GM18519 (cell line): ENCODE data around the gene NEB.
"Not testable (repeated sequence)": the region's sequence is repeated elsewhere in the genome, so short reads cannot be mapped to it uniquely, and the experiment has no call there.

Experiments used
- ATAC-seq: cut with Tn5 transposase; IDR thresholded peaks from one replicate; pipeline ENCODE4 v1.9.1; 2021; ENCODE audit warnings: mild to moderate bottlenecking, moderate library complexity; ENCODE audit not compliant: unreplicated experiment, low FRiP score

Gene NEB

DNA sequence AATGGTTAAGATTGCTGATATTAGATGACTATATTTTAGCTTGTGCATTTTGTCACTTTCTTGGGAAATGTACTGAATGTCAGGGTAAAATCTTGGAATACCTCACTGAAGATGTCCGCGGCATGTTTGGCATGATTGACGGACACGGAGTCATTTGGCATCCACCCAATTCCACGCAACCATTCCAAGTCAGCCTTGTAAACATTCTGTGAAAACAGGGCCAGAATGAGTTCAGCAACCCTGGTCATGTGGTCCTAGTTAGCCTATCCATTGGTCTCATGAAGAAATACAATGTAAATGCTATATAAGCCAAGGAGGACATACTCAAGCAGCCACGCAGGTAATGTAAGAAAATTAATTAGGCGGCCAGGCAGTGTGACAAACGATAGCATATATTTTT, 165.1 kb downstream of the NEB start:
- ATAC-seq, result no peak

DNA sequence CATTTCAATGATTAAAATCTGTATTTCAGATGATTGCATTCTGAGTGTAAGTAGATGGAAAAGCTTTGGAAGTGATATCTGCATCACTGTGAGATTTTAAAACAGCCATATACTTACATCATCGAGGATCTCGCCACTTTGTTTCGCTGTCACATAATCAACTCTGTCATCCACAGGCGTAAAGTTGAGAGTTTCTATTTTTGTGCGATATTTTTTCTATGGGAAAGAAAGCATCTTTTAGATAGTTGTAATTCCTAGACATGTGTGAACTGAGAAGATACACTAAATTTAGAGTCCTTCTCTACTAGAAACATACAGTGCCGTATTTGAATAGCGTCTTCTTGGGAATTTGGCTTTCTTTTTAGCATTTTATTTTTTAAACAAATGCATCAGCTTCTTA, 165.8 kb downstream of the NEB start:
- no peak for ATAC-seq

DNA sequence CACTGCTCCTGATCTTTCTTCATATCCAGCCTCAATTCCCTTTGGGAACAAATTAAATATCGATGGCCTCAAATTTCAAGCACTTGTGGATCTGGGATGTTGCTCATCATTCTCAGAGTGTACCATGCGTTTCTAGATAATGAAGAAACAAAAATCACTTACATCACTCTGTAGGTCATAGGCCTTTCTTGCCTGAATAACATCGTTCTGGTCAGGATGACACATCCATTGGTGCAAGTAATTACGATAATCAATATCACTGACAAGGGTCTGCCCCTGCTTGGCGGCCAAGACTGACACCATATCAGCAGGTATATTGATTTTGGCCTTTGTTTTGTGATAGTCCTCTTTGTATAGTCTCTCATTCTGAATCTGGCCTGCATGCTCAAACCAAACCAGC, 167.3 kb downstream of the NEB start:
- no peak for ATAC-seq

DNA sequence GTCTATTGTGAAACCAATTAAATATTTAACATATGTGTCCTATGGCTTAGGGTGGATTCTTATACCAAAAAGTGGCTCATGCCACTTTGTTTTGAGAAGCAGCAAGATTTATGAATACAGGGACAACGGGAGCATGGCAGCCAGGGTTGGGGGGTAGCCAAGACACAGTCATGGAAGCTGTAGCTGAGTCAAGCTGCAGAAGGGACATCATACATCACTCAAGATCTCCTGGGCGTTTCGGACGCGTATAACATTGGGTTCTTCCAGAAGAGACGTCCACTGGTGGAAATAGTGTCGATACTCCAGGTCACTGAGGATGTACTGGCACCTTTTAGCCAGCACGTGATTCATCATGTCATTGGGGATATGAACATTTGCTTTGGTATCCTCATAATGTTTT, 171.9 kb downstream of the NEB start:
- no peak for ATAC-seq

GRCh38 chr2:151560289-151560688, 174.0 kb downstream of the NEB start:
- ATAC-seq, result no peak

- not testable (repeated sequence) for ATAC-seq
These were observed 174.8 kb downstream of the NEB start for GRCh38 chr2:151559431-151559830.

- ATAC-seq, result not testable (repeated sequence)
These were observed 176.4 kb downstream of the NEB start for GRCh38 chr2:151557883-151558282.

DNA sequence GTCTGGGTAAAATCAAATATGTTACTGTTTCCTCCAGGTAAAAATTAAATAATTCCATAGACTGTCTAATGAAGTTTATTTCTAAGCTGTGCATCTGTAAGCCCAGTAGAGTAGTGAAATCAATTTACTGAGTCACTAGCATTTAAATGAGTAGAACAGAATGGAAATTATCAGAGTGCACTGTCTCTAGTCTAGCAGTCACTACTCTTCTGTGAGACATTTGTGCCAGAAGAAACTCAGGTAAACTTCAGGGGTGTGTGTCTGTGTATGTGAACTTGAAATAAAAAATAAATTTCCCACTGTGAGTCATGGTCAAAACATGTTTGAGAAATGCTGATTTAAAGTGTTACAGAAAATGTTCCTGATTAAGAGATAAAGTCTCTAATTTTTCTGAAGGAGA, 178.2 kb downstream of the NEB start:
- no peak for ATAC-seq

DNA sequence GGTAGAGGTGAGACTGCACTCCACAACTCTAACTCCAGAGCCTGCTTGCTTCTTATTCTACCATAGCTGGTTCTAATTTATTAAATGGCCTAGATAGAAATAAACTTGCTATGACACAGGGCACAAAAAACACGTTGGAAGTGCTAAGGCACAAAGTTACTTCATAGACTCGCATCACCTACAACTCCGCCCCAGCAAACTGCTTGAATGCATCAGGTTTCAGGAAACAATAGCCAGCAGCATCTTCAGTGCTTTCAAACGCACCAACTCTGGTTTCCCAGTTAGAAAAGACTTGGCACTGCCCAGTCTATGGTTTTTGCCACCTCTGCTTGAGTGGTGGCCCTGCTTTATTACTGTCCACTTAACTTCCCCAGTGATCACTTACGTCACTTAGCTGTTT, 182.0 kb downstream of the NEB start:
- no peak for ATAC-seq

DNA sequence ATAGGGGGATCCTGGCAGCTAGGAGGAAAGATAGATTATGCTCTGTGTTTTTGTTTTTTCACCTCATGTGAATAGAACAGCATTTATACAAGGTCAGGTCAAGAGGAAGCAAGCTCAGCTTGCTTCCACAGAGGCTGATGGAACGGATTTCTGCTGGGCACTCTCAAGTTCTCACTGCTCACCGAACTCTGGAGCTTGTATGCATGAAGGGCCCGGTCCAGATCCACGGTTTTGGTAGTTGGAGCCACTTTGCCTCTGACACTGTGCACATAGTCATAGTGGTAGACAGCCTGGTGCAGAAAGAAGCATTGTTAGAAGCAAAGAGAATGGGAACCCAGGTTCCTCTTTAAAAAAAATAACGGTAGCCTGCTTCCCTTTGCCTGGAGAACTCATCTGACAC, 182.7 kb downstream of the NEB start:
- no peak for ATAC-seq

DNA sequence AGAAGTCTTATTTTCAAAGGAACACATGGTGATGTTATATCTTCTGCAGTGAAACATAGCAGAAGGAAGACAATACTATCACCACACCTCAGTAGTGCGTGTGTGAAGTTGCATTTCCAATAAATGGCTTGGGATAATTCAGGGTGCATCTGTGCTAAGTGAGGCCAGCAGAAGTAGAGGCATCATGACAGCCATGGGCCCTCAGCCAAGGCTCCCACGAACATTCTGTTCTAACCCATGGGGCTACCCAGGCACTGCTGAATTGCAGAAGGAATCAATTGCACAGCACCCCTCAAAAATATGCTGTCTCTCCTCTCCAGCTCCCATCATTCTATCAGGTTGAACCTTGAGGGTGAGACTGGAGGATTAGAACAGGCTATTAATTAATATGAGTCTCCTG, 185.1 kb downstream of the NEB start:
- ATAC-seq, result no peak

DNA sequence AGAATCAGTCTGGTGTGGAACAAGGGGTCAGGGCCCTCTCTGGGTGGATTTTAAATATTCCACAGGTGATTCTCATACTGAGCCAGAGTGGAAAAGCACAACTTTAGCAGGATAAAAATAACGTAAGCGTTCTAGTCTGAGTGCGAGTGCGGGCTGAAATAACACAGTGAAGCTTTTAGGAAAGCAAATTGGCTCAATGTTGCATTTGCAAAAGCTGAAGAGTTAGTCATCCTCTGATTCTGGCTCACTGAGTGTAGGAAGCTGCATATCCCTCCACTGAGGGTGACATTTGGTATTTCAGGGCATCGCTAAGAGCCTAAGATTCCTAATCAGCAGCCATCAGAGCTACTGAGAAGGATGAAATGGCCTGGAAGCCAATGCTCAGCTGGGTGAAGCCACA, 189.8 kb downstream of the NEB start:
- no peak for ATAC-seq

- ATAC-seq, result no peak
These were observed 190.4 kb downstream of the NEB start for GRCh38 chr2:151543876-151544275.

- ATAC-seq, result no peak
These were observed 200.3 kb downstream of the NEB start for GRCh38 chr2:151534001-151534400.

DNA sequence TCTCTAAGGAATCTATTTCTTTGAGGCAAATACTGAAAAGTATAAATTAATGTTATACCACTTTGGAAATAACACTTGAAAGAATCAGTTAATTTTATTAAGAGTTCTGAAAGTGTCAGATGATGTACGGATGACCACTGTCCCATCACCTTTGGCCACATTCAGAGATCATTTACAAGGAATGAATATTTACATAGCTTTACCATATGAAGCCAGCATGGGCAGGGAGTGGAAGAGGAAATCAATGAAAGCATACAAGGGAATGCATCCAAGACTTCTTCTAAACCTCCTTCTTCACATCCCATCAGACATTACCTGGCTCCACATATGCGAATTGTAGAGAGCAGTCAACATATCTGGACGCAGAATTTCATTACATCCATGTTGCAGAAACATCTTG, 201.1 kb downstream of the NEB start:
- no peak for ATAC-seq

- ATAC-seq, result no peak
These were observed 207.6 kb downstream of the NEB start for GRCh38 chr2:151526572-151527090.

DNA sequence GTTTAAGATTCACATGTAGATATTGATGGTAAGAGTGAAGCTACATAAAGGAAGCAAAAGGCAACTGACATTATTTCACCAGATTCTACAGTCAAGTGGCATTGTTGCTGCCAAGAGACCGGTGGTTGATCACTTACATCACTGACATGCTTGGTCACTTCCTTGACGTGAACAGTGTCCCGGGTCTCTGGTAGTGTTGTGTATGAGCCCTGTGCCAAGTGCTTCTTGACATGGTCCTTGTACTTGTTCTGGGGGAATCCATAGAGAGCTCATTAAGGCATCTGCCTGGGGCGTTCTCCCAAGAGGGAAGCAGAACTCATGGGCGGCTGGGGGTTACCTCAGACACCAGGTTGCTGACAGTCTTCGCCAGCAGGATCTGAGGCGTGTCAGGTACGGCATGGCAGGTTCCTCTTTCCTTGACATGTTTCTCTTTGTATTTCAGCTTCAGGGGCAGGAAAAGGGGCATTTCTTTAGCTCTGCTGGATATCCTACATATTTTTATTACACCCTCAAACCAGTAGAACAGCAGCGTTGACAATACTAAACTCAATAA, 208.4 kb downstream of the NEB start:
- no peak for ATAC-seq

DNA sequence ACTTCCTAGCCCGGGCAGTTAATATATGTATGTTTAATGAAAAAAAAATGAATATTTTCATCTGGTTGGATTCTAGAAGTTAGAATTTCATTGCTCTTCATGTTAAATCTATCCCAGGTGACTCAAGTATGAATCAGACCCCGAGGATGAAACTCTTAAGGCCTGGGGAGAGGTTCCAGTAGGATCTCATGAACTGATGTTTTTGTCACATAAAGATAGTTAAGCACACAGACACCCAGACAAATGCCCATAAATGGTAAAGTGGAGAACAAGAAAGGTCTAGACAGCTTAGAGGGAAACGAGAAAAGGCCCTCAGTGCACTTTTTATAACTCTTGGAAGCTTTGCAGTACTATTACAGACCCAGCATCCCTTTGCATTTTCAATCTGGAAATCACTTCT, 210.4 kb downstream of the NEB start:
- no peak for ATAC-seq

GRCh38 chr2:151522556-151522955, 211.7 kb downstream of the NEB start:
- ATAC-seq, result no peak

GRCh38 chr2:151520976-151521375, 213.3 kb downstream of the NEB start:
- ATAC-seq, result no peak

DNA sequence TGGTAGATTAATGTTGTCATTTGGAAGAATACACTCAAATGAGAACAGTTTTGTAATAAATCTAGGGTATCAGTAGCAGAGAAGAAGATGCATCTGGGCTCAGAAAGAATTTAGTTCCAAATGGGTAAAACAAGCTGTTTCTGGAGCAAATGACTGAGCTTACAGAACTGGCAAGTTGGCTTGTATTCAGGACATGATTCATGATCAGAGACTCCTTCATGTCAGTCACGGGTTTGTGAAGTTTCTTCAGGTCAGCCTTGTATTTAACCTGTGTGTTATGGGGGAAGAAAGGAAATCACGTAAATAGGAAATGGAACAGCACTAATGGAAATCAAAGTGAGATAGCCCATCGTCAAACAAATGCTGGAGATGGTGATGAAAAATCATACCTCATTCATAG, 215.5 kb downstream of the NEB start:
- no peak for ATAC-seq

DNA sequence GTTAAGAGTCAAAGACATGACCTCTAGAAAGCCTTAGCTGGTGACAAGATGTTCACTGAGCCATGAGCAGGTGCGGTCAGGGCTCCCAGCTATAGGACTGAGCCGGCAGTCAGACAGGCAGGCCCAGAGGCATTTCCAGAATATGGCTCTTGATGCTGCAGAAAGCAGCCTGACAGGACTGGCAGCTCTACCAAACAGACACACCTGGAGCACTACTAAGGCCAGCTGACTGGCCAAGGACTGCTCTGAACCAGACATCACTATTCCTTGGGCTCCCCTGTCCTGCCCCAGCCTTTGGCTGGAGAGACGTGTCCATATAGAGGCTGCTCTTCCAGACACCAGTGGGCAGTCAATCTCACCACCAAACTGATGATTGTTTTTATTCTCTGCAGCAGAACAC, 225.8 kb downstream of the NEB start:
- ATAC-seq, result no peak

GRCh38 chr2:151506170-151506569, 228.1 kb downstream of the NEB start:
- ATAC-seq, result no peak
